T-cell (primary cell): ENCODE measurements around the gene IL36B. TPM values are rescaled to one million over a fixed set of nuclear protein-coding genes. Genes with fewer than 3 reads are reported as not detected.

Source experiments
- ATAC-seq, 4 experiments: fragments of 200-7000 bp in 3 of 4; fragments of 150-1000 bp in 1 of 4; cut with Tn5 transposase; replicated peaks in 1 of 4; 1 replicate in 3 of 4; 2 replicates in 1 of 4; pipeline ENCODE4 v1.10.0; 2021; ENCODE audit warnings: moderate library complexity in 3 of 4, mild to moderate bottlenecking in 2 of 4, moderate number of reproducible peaks in 1 of 4
- CTCF ChIA-PET, 2 donors: fragments of 300-600 bp; sonication (Branson Sonifier 250); formaldehyde crosslinking; loops; one replicate each; lab custom pipeline; 2022; ENCODE audit warnings: antibody characterized with exemption in 2 of 2; lab: Charles Lee
- POLR2A ChIA-PET, 2 donors: fragments of 300-600 bp; sonication (Branson Sonifier 250); formaldehyde crosslinking; loops; one replicate each; lab custom pipeline; 2022; ENCODE audit warnings: antibody characterized with exemption in 2 of 2; lab: Charles Lee
- DNase-seq, 35 experiments: peaks; one replicate each; pipeline versions ENCODE4 v3.0.0 to v3.0.0-alpha.2; 2013 to 2023
- H3K27ac ChIP-seq: one replicate; pipeline ENCODE4 v1.5.1; 2013; ENCODE audit warnings: low read length
- H3K27me3 ChIP-seq, 2 experiments: replicated peaks in 1 of 2; 1 replicate in 1 of 2; 2 replicates in 1 of 2; pipeline versions ENCODE4 v1.6.1 to v1.7.0; 2013; ENCODE audit warnings: low read length in 1 of 2, mixed read lengths in 1 of 2; ENCODE audit not compliant: control insufficient read depth in 2 of 2, insufficient read depth in 2 of 2; ENCODE audit errors: extremely low read depth in 1 of 2
- H3K36me3 ChIP-seq, 2 donors: 1 replicate in 1 of 2; 2 replicates in 1 of 2; pipeline versions ENCODE4 v1.6.1 to v1.7.0; 2013; ENCODE audit warnings: low read length in 1 of 2; ENCODE audit not compliant: control insufficient read depth in 2 of 2, insufficient read depth in 1 of 2; ENCODE audit errors: extremely low read depth in 1 of 2
- H3K4me1 ChIP-seq, 2 experiments: 1 replicate in 1 of 2; 2 replicates in 1 of 2; pipeline versions ENCODE4 v1.6.1 to v1.7.0; 2013; ENCODE audit warnings: low read length in 2 of 2, mixed read lengths in 1 of 2; ENCODE audit not compliant: insufficient read depth in 2 of 2, control insufficient read depth in 1 of 2; ENCODE audit errors: extremely low read depth in 1 of 2
- H3K4me3 ChIP-seq, 2 donors: 1 replicate in 1 of 2; 2 replicates in 1 of 2; pipeline versions ENCODE4 v1.5.1 to v1.7.0; 2013; ENCODE audit warnings: mild to moderate bottlenecking in 2 of 2, low read length in 1 of 2, moderate library complexity in 1 of 2; ENCODE audit not compliant: control insufficient read depth in 1 of 2; ENCODE audit errors: extremely low read depth in 1 of 2
- H3K9me3 ChIP-seq: 2 replicates; pipeline ENCODE4 v1.7.0; 2013
- H3K27ac Mint-ChIP-seq, 2 donors: one replicate each; pipeline ENCODE4 v1.8.0; 2020 to 2021; ENCODE audit warnings: mild to moderate bottlenecking in 2 of 2, mixed read lengths in 2 of 2
- H3K27me3 Mint-ChIP-seq, 2 donors: one replicate each; pipeline ENCODE4 v1.8.0; 2021 to 2022; ENCODE audit warnings: mixed read lengths in 2 of 2
- H3K36me3 Mint-ChIP-seq: one replicate; pipeline ENCODE4 v1.8.0; 2021; ENCODE audit warnings: mixed read lengths
- H3K4me1 Mint-ChIP-seq, 3 donors: one replicate each; pipeline ENCODE4 v1.8.0; 2020 to 2022; ENCODE audit warnings: mixed read lengths in 3 of 3, mild to moderate bottlenecking in 1 of 3
- H3K4me3 Mint-ChIP-seq, 3 donors: one replicate each; pipeline ENCODE4 v1.8.0; 2020 to 2022; ENCODE audit warnings: mild to moderate bottlenecking in 3 of 3, mixed read lengths in 3 of 3, moderate library complexity in 3 of 3
- H3K9me3 Mint-ChIP-seq, 3 donors: one replicate each; pipeline ENCODE4 v1.8.0; 2020 to 2022; ENCODE audit warnings: mixed read lengths in 3 of 3
- WGBS: methylation state at CpG from one replicate; pipeline ENCODE4 v1.1.5; 2013; ENCODE audit warnings: missing lambda C conversion rate; ENCODE audit not compliant: insufficient coverage; 5-methylcytosine and 5-hydroxymethylcytosine counted together
- total RNA-seq, 35 experiments: library from RNA in 6 of 35; stranded (reverse) in 6 of 35; fragments of 120-200 nt in 1 of 35; gene quantifications; one replicate each; pipeline versions ENCODE4 v1.2.1 to v1.2.4 and lab custom pipeline; 2013 to 2026

Gene IL36B
- total RNA-seq, 5 donors from 2014 or later (not counting 1 experiment from before 2014, with no cell fraction given), result not detected

DNA sequence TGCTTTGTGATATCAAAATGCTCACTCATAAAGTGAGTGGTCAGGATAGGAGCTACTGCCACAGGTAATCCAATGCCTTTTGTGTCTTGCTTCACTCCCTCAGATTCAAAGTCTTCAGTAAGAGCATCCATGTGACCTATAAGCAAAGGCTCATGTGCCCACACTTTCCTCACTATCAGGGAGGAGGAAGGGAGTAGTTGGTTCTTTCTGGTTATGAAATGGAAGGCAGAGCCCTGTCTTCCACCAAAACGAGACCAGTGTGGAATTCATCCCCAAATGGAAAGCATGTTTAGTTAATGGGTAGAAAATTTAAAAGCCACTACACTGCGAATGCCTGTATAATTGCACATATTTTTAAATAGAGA lies 40.9 kb upstream of the IL36B start:
- H3K9me3 ChIP-seq, result no peaks in the 10 kb centered on the region
- no peak overlapping the region for H3K4me3 ChIP-seq
- H3K36me3 ChIP-seq, result no peaks in the 10 kb centered on the region
- Mint-ChIP-seq H3K27ac (no peak overlapping the region), H3K36me3 (peaks cover 5% of the 10 kb centered on the region), H3K4me1 (peaks cover 11 to 12% (median 11%) of the 10 kb centered on the region in 3 donors), H3K9me3 (peaks cover 10 to 14% (median 11%) of the 10 kb centered on the region in 3 donors), H3K27me3 (peaks cover 0 to 6% of the 10 kb centered on the region in 2 donors), H3K4me3 (no peak overlapping the region)
- CTCF ChIA-PET, result no interaction called here
- ATAC-seq (no peak), DNase-seq (no peak)
- H3K4me1 ChIP-seq, result peaks cover 0 to 6% of the 10 kb centered on the region in 2 experiments
- no CpG with 5 or more reads among the region's 2 CpGs for WGBS
- no peak overlapping the region for H3K27ac ChIP-seq
- POLR2A ChIA-PET, result no interaction called here
- peaks cover 0 to 3% of the 10 kb centered on the region in 2 experiments for H3K27me3 ChIP-seq

DNA sequence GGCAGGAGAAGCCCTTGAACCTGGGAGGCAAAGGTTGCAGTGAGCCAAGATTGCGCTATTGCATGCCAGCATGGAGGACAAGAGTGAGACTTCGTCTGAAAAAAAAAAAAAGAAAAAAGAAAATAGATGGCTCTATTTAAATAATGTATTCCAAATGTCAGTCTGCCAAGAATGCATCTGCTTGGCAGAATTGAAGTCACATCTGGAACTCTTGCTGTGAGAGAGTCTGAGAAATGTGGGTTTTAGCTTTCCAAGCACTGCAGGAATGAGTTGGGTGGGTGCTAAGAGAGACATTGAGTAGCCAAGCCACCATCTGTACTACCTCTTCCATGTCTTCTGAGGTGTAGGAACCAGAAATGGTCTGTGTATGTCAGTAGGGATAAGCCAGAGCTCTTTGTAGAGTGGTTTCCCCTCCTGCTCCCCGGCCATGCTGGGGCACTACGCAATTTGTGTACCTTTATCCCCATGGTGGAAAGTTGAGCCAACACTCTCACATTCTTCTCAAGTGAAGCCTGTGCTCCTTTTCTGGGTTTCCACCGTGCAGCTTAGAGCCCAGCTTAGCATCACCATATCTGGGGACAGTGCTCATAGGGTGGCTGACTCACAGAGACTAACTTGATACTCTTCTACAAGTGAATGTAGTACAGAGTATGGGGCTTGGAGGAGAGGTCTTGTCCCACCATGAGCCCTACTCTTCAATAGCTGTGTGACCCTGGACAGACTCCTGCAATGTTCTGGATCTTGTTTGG lies 40.4 kb upstream of the IL36B start:
- ChIA-PET POLR2A (no interaction called here), CTCF (no interaction called here)
- Mint-ChIP-seq H3K4me3 (no peak overlapping the region), H3K4me1 (peaks cover 6 to 7% (median 6%) of the 10 kb centered on the region in 3 donors), H3K9me3 (peaks cover 10 to 14% (median 11%) of the 10 kb centered on the region in 3 donors), H3K27me3 (peaks cover 0 to 6% of the 10 kb centered on the region in 2 donors), H3K27ac (no peak overlapping the region), H3K36me3 (peaks cover 5% of the 10 kb centered on the region)
- H3K4me3 ChIP-seq, result no peak overlapping the region
- H3K27ac ChIP-seq, result no peak overlapping the region
- WGBS, result 80% methylated on average over 1 of the region's 5 CpGs
- no peak for ATAC-seq
- no peaks in the 10 kb centered on the region for H3K9me3 ChIP-seq
- H3K36me3 ChIP-seq, result no peaks in the 10 kb centered on the region
- H3K27me3 ChIP-seq, result peaks cover 0 to 3% of the 10 kb centered on the region in 2 experiments
- no peak for DNase-seq
- H3K4me1 ChIP-seq, result peaks cover 0 to under 1% of the 10 kb centered on the region in 2 experiments

DNA sequence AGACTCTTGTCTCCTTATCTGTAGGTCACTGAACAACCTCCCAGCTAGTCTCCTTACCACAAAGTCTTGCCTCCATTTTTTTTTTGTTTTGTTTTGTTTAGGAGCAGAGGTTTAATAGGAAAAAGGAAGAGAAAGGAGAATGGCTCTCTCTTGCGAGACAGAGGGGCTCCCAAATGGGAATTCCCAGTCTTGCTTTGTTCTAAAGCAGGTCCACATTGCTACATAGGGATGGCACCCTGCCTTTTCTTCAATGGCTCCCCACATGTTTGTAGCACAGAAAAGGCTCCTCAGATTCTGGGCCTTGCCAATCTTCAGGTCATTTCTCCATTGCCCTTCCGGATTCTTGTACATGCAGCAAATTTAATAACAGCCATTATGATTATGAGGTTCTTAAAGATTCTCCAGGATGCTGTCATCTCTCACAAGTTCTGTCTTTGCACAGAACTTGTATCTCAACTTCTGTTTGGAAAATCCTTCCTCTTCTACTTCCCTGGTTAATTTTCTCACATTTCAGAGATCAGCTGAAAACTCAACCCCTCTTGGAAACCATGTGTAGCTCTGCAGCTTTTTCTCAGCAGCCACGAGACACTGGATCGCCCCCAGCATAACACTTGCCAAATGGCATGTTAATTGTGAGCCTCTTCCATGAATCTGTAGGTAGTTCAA lies 38.7 kb upstream of the IL36B start:
- Histone ChIP-seq H3K4me1 (no peaks in the 10 kb centered on the region), H3K4me3 (no peak overlapping the region), H3K27me3 (peaks cover 0 to 3% of the 10 kb centered on the region in 2 experiments), H3K27ac (no peak overlapping the region), H3K36me3 (no peaks in the 10 kb centered on the region), H3K9me3 (no peaks in the 10 kb centered on the region)
- H3K27me3 Mint-ChIP-seq, result peaks cover 0 to 4% of the 10 kb centered on the region in 2 donors
- no peak overlapping the region for H3K27ac Mint-ChIP-seq
- no peaks in the 10 kb centered on the region for H3K4me1 Mint-ChIP-seq
- DNase-seq (no peak), ATAC-seq (no peak)
- 67% methylated on average over 3 of the region's 4 CpGs for WGBS
- ChIA-PET POLR2A (no interaction called here), CTCF (interaction anchor here in 1 of 2 donors (0.5 kb wide), 1 partner anchor 12 kb away, joined by 3 read pairs; no protein-coding TSS in a partner anchor)
- H3K4me3 Mint-ChIP-seq, result no peak overlapping the region
- no peaks in the 10 kb centered on the region for H3K36me3 Mint-ChIP-seq
- peaks cover 0 to 6% (median 3%) of the 10 kb centered on the region in 3 donors for H3K9me3 Mint-ChIP-seq

DNA sequence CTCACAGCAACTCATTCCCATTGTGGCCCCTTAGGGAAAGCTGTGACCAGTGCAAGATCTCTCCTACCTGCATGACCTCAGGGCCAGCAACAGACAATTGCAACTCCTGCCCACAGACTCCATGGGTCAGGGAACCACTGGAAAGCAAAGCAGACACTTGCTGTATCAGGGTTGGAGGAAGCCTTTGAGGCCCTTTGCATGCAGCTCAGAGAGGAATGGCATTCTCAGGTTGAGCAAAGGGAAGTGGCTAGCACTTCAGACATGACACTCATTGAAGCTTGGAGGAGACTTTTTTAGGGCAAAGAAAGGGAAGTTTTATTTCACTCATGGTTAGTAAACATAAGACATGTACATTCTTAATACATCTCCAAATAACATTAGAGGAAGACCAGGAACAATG lies 37.2 kb upstream of the IL36B start:
- Histone ChIP-seq H3K36me3 (no peaks in the 10 kb centered on the region), H3K4me3 (no peak overlapping the region), H3K4me1 (no peaks in the 10 kb centered on the region), H3K27me3 (peaks cover 0 to 3% of the 10 kb centered on the region in 2 experiments), H3K27ac (no peak overlapping the region), H3K9me3 (no peaks in the 10 kb centered on the region)
- POLR2A ChIA-PET, result interaction anchor here in 1 of 2 donors (0.6 kb wide), 1 partner anchor 22 kb away, joined by 3 read pairs; the partner anchor contains the start of gene IL1F10
- Mint-ChIP-seq H3K27me3 (no peaks in the 10 kb centered on the region), H3K27ac (no peak overlapping the region), H3K36me3 (no peaks in the 10 kb centered on the region), H3K9me3 (no peaks in the 10 kb centered on the region), H3K4me3 (no peak overlapping the region), H3K4me1 (no peaks in the 10 kb centered on the region)
- no peak for ATAC-seq
- CTCF ChIA-PET, result no interaction called here
- no peak for DNase-seq

DNA sequence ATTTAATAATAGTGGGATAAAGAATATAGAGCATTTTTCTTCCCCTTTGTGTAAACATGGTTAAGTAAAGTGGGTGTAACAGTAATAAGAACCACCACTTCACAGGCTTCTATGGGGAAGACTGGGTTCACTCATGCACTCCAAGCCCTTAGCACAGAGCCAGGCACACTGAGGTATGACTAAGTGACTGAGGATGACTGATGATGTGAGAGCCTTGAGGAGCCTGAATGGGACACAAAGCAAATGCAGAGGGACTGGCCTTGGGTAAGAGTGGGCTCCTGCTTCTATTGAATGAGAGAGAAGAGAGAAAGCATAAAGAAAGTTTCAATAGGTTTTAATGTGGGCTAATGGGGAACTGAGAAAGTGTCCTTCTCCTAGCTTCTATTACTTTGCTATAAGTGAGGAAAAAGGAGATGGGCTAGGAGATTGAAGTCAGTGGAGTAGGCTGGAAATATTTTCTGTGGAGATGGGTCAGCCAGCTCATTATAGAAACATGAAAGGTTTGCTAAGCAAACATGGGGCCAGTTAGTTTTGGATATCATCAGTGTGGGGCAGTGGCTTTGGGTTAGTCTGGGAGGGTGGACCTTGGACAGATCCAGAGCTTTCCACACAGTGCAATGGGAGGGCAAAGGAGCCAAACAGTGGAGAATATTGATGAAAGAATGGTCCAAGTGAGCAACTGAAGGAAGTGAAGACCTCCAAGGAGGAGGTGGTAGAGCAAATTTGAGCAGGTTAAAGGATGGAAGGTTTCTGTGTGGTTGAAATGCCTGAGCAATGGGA lies 35.7 kb upstream of the IL36B start:
- ChIA-PET CTCF (interaction anchor here in 1 of 2 donors (0.7 to 1.0 kb wide), 2 partner anchors 8 to 26 kb away, joined by 3 read pairs; no protein-coding TSS in a partner anchor), POLR2A (no interaction called here)
- Mint-ChIP-seq H3K4me3 (no peak overlapping the region), H3K36me3 (no peaks in the 10 kb centered on the region), H3K27ac (no peak overlapping the region), H3K9me3 (no peaks in the 10 kb centered on the region), H3K27me3 (no peaks in the 10 kb centered on the region), H3K4me1 (no peaks in the 10 kb centered on the region)
- Histone ChIP-seq H3K4me3 (no peak overlapping the region), H3K27ac (no peak overlapping the region), H3K9me3 (no peaks in the 10 kb centered on the region), H3K36me3 (no peaks in the 10 kb centered on the region), H3K27me3 (peaks cover 0 to 3% of the 10 kb centered on the region in 2 experiments), H3K4me1 (no peaks in the 10 kb centered on the region)
- ATAC-seq (no peak), DNase-seq (no peak)

DNA sequence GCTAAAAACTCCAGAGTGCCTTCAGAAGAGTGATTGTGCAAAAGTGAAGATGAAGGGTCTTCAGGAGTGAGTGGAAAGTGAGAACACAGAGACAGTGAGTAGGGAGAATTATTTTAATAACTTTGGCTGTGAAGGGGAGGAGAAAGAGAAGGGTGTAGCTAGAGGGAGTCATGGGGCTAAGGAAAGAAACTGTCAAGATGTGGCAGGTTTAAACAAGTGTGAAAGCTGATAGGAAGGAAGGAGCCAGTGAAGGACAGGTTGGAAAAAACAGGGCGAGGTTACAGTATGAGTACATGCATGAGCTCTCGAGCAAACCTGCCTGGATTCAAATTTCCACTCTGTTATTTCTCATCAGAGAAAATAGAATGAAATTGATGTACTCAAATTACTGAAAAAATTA lies 32.9 kb upstream of the IL36B start:
- Histone ChIP-seq H3K27ac (no peak overlapping the region), H3K4me3 (no peak overlapping the region), H3K27me3 (no peaks in the 10 kb centered on the region), H3K4me1 (no peaks in the 10 kb centered on the region), H3K36me3 (no peaks in the 10 kb centered on the region), H3K9me3 (no peaks in the 10 kb centered on the region)
- ATAC-seq, result no peak
- DNase-seq, result no peak
- CTCF ChIA-PET, result no interaction called here
- H3K4me3 Mint-ChIP-seq, result no peak overlapping the region
- POLR2A ChIA-PET, result interaction anchor here in 1 of 2 donors (0.6 to 1.0 kb wide), 2 partner anchors 21 to 44 kb away, joined by 3 to 5 read pairs; no protein-coding TSS in a partner anchor
- no peak overlapping the region for H3K27ac Mint-ChIP-seq
- no peaks in the 10 kb centered on the region for H3K36me3 Mint-ChIP-seq
- WGBS, result no CpG with 5 or more reads among the region's 2 CpGs
- H3K27me3 Mint-ChIP-seq, result peaks cover 3 to 5% of the 10 kb centered on the region in 2 donors
- no peaks in the 10 kb centered on the region for H3K9me3 Mint-ChIP-seq
- H3K4me1 Mint-ChIP-seq, result no peaks in the 10 kb centered on the region
